CD4-positive, alpha-beta T cell treated with Interferon alpha-2 for 1 hour (primary cell): ENCODE results near the gene ASTN2.
"Not testable (repeated sequence)": the region's sequence is repeated elsewhere in the genome, so short reads cannot be mapped to it uniquely, and the experiment has no call there.

ENCODE experiments used
- DNase-seq, 2 donors: peaks; one replicate each; pipeline ENCODE4 v3.0.0-alpha.2; 2020 to 2022

The ASTN2 gene

DNA sequence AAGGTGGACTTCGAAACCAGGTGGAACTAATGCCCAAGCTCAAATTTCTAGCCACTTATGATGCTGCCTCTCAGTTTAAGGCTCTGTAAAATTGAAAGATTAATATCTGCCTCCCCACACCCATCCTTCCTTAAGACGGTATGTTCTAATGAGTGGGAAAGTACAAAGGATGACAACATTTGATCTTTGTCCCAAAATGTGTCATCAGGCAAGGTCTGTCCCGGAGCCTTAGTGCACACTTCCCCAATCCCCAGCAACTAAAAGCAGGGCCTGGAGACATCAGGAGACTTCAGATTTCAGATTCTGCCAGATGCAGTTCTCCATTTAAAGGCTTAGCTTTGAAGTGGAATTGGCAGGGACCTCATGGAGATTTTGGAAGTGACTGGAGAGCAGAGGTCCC lies 316.5 kb downstream of the ASTN2 start:
- no peak for DNase-seq

DNA sequence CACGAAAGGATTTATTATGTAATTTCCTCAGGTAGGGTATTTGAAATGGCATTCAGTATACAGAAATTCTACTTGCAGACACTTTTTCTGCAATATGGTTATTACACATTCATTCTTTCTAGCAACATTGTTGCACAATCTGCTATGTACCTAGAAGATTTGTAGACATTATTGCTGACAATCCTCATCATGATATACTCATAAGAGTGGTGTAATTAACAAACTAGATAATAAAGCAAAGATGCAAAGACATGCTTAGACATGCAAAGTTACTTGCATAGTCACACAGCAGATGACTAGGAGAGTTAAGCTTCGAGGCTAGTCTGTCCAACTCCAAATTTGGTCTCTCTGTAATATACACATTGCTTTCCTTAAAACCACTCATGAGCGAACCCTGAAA lies 317.1 kb downstream of the ASTN2 start:
- DNase-seq = no peak

DNA sequence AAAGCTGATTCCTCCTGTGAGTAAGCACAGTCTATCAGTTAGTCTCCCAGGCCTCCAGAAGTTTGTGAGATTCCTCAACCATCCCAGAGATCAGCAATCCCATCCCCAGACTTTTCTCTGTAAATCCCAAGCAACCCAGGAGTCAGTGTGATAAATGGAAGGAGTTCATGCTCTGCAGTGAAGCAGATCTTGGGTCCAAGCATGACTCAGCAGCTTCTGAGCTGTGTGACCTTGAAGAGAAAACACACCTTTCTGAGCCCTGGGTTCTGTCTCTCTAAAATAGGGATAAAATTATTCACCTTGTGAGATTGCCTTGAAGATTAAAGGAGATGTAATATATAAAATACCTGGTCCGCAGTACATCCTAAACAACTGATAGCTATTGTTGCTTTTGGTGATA lies 318.7 kb downstream of the ASTN2 start:
- DNase-seq = no peak

DNA sequence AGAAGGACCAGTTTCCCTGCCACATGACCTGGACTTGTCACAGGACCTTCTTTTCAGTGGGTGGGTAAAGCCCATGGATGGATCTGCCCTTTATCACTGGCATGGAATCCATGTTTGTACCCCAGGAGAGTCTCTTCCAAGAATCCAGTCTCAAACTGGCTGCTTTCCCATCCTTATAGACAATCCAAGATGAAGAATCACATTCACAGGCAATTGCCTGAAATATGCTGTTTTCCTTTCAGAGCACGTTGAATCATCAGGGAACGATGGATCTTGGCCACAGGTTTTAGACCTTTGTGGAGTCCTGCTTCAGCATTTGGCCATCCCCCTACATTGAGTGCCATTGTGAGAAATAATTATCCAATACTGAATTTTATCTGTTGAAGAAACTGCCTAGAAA lies 319.8 kb downstream of the ASTN2 start:
- no peak for DNase-seq

DNA sequence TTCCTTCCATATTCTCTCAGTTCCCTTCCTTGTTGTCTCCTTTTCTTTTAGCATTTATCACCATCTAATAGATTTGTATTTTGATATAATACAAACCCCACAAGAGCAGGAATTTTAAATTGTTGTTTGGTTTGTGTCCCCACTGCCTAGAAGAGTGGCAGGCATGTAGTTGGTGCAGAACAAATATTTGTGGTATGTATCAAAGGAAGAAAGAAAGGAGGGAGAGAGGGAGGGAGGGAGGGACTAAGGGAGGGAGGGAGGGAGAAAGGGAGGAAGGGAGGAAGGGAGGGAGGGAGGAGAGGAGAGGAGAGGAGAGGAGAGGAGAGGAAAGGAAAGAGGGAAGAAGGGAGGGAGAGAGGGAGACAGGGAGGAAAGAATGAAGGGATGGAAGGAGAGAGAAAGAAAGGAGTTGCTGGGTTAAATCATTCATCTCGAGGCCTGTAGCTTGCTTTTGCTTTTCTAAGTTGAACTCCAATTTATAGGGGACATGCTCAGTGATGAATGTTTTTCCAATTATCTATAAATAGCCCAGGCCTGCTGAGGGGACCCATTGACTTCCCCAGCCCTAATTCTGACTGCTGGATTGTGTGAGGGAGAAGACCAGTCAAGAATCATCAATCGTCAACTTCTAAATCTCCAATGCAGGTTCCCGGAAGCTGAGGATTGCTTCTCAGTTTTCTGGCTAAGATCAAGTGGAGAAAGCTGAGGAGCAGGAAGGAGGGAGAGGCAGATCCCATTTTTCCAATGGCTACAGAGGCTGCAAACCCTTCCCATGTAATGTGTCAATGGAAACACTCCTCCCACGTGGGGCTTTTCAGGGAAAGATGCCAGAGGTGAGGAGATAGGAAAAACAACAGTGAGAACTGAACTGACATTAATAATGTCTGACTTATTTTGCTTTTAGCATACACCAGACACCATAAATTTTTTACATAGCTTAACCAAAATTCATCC lies 320.7 kb downstream of the ASTN2 start:
- no peak for DNase-seq

DNA sequence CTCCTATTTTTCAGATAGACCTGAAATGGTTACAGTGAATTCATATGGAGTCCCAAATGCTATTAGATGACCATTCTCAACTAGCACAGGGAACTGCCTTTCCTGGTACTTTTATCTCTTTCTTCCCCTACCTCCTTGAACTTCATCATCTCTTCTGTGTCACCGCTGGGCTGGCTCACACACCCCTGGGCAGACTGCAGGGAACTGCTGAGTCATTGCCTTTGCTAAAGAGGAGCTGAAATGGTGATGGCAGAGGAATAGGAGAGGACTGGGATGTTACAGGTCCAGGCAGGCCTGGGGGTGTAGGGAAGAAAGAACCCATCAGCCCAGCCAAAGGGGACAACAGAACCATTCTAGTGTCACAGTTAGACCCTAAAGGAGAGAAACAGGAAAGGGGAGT lies 322.3 kb downstream of the ASTN2 start:
- DNase-seq = no peak

DNA sequence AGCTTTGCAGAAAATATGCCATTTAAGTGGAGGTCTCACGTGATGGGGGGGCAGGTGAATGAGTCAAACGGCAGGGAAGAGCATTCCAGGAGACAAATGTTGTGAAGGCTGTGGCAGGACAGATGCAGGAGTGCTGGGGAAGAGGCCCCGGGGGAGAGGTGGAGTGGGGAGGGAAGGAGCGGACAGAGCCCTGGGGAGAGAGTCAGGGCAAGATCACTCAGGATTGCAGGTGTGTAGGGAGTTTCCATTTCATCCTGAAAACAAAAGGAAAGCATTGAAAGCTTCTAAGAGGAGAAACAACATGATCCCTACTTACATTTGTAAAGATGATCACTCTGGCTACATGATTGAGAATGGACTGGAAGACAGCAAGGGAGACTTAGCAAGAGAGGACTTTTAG lies 323.3 kb downstream of the ASTN2 start:
- no peak for DNase-seq

DNA sequence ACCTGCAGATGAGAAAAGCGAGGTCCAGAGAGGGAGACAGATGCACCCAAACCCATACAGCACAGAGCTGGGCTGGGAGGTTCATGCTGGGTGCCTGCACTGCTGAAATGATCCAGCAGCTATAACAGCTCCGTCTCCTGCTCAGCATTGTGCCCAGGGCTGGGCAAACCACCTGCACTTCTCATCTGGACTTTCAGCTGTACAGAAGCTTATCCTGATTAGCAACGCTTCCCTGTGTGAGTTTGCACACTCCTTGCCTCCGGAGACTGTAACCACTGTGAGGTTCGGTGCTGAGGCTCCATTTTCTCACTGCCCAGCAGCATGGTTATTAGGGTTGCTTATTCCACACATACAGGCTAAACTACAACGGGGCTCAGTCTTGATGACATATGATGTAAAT lies 326.1 kb downstream of the ASTN2 start:
- DNase-seq = no peak

DNA sequence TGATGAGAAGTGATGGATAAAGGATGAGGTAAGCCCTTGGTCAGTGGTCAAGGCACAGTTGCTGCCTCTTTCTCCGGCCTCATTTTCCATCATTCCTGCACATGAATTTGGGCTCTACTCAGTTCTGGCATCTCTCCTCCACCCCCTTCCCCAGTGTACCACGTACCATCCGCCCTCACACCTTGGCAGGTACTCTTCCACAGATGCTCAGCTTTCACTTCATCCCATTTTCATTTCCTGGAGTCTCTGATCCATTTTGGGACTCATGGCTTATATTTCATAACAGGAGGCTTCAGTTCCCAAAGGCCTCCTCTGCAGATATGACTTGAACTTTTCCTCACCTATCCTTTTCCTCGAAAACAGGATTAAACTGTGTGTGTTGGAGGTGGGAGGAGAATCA lies 326.7 kb downstream of the ASTN2 start:
- no peak for DNase-seq

DNA sequence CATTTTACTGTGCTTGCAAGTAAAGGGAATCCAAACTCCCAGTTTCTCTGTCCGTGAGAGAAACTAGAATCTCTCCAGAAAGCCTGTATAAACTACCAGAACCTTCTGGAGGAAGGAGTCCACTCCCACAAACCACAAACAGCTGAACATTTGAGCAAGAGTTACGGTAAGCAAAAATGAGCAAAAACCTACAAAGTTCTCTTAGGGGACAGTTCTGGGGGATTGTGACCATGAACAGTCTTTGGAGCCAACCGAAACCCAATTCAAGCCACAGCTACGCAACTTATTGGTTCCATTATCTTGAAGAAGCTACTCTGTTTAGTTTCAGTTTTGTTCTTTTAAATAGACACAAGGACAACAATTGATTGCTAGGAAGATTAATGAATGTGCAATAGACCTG lies 330.6 kb downstream of the ASTN2 start:
- no peak for DNase-seq

DNA sequence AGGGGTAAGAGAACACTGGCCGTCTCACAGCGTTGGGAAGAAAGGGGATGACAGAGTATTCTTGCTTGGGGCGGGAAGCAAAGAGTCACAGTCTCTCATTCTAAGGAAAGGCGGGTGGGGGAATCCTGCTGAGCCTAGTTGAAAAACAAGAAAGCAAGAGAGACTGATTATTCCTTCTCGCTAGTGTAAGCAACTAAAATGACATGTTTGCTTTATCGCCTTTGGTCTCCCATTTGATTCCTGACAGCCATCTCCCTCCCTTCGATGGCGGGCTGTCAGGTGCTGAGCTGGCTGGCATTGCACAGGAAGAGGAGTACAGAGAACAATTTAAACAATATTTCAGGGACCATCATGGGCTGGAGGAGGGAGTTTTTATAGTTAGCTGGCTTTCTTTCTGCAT lies 331.3 kb downstream of the ASTN2 start:
- DNase-seq = no peak

DNA sequence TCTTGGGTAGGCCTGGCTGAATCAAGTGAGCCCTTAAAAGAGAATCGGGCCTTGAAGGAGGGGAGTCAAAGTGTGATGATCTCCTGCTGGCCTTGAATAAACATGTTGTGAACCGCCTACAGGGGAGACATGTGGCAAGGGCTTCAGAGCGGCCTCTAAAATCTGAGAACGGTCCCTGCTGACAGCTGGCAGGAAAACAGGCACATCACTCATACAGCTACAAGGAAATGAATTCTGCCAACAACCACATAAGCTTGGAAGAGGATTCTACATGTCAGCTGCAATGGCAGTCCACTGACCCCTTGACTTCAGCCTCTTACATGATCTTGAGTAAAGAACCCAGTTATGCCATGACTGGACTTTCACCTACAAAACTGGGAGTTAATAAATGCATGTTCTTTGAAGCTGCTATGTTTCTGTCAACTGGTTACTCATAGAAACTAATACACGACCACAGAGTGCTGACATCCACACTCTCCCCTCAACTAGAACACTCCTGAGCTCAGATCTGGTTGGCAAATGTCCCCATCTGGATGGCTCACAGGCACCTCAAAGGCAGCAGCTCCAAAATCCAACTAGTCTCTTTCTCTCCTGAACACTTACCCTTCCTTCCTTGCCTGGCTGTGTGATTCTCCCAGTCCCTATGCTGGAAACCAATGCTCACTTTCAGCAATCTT lies 333.1 kb downstream of the ASTN2 start:
- no peak for DNase-seq

DNA sequence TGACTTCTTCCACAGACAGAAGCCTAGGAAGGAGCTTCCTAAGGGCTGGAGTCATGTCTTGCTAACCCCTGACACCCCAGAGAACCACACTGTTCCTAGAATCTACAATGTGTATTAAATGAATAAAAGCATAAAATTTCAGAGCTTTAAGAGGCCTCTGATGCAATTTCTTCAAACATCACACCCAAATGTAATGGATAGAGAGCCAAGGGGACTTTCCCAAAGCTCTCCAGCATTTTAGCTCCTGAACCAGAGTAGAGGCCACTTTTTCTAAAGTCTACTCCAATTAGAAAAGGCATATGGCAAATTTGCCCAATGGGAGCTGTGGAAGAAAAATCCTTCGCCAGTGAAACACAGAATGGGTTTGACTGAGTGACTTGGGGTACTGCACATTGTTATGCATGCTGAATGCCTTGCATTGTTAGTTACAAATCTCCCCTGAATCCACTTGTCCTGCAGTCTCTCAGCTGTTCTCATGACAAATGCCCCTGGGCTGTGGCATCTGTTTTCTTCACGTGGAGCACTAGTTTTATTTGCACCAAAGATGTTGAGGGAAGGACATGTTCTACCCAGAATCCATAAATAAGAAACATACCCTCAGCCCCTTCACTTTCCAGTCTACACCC lies 334.0 kb downstream of the ASTN2 start:
- DNase-seq = no peak

DNA sequence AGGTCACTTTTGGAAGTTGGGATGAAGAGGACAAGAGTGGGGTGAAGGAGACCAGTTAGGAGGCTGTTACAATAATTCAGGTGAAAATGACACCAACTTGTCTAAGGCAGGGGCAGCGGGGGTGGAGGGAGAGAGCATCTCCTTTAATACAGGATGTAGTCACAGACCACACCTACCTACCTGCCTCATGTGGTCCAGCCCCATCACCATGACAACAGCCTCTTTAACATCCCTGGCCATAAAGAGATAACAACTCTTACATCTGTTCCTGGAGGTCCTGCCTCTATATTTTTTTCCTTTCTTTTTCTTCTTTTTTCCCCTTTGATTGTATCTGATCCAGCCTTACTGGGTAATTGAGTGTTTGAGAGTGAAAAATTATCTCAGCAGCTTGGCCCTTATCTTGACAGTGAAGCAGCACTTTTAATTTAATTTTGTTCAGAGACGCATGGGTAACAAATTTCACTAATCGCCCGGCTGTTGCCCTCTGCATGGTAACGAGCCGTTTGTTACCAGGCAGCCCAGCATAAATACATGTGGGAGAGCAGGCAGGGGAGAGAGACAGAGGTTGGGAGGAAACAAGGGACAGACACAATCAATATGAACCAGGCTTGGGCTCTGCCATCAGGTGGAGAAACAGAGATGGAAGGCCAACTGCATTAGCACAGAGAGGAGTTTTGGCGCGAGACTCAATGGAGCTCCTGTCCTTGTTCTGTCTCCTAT lies 338.1 kb downstream of the ASTN2 start:
- no peak for DNase-seq

DNA sequence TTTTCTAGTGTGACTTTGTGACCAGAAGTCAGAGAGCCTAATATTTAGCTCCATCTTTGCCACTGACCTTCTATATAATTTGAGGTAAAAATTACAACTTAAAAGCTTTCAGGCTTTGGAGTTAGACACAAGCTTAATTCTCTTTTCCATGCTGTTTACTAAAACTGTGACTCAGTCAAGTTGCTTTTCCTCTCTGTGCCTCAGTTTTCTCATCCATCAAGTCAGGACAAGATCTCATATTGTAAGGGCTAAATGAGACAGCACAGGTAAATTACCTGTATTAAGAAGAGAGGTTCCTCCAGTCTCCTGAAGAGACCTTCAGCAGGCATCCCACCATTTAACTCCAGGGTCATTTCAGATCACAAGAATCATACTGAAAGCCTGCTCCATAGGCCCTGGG lies 339.2 kb downstream of the ASTN2 start:
- no peak for DNase-seq

DNA sequence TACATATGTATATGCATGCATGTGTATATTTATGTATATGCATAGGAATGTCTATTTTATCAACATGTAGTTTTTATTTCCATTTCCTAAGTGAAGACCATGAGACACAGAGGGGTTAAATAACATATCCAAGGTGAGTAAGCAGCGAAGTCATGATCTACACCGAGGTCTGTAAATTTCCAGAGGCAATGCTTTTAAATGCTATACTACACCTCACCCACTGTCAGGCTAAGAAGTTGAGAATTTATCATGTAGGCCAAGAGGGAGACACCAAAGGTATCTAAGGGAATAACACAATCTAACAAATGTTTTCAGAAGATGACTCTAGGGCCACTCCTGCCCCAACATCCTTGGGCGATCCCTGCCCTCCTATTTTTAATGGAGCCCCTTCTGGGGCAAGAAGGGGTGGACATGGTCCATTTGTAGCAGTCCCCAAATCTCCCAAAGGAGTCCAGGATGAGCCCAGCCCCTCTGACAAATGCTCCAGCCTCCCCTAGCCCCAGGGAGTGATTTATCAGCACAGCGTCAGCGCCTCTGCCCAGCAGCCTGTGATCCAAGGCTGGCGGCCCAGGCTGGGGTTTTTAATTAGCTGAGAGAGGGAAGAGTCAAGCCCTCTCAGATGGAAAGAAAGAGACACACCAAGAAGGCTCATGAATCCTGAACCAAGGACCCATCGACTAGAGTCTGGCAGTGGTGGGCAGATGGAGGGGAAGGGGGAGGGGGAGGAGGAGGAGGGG lies 339.9 kb downstream of the ASTN2 start:
- DNase-seq = no peak

DNA sequence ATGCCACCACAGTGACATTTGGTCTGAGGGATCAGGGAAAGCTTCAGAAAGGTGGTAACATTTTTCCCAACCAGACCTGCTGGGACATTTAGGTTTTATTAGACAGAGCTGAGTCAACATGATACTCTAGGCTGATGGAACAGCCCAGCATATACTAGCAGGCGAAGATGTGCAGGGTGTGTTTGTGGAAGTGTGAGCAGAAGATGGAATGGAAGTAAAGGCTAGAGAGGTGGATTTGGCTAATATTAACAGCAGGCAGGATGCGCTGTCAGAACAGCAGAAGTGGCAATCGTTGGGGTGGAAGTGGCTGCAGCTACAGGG lies 340.6 kb downstream of the ASTN2 start:
- DNase-seq = no peak

DNA sequence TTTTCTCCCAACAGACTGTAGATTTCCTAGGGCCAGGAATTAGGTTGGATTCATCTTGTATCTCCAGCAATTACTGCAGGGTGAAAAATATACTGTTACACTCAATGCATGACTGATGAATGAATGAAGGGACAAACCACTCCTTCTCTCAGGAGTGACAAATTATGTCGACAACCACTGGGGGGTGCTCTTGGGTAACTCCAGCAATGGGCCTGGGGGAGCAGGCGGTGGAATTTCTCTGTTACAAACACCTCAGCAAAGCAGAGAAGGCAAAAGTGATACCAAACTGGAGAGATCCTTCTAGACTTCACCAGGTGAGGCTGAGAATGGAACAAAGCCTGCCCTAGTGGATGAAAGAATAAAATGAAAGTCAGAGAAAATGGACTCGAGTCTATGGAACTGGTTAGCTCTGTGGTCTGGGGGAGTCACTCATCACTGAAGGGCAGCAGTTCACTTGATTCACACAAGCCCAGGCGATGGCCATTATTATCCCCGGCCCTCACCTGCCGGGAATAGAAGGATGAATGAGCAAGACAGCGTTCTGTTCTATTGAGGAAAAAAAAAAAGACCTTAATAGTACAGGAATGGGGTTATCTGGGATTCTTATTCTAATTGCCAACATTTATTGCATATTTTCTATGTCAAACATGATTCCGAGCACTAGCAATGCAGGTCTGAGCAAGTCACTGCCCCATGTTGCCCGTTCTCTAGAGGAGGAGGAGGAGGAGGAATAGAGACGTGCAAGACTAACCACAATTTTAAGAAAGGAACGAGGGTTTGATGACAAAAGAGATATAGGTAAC lies 341.1 kb downstream of the ASTN2 start:
- DNase-seq = no peak

DNA sequence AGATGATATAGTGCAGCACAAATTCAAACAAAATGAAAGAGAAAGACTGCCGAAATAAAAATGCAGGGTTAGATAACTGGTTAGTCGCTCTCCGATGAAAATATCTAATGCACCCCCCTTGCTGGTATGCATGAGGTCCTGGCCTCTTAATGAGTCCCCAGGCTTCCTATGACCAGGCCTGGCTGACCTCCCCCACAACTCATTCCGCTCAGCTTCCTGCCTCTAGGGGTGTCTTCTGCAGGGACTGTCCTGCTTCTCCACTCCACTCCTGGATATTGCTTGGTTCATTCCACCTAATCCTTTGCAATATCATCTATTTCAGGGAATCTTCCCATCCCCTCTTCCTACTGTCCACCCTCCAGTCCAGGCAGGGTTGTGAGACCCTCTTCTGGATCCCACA lies 341.8 kb downstream of the ASTN2 start:
- no peak for DNase-seq

DNA sequence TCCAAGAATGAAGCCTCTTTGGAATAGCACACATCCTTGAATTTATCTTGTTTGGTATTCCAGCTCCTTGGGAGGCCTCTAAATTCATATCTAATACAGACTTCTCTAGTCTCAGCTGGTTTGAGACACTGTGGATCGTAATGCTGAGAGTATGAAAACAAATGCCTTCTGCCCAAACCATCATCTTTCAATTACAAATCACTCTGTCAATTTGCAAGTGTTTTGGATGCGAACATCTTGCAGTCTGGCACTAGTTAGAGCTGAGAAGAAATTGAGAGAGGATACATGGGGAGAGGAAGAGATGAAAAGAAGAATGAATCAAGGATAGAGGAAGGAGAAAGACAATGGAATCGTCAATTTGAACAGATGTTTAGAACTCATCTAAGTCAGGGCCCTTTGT lies 342.6 kb downstream of the ASTN2 start:
- no peak for DNase-seq

DNA sequence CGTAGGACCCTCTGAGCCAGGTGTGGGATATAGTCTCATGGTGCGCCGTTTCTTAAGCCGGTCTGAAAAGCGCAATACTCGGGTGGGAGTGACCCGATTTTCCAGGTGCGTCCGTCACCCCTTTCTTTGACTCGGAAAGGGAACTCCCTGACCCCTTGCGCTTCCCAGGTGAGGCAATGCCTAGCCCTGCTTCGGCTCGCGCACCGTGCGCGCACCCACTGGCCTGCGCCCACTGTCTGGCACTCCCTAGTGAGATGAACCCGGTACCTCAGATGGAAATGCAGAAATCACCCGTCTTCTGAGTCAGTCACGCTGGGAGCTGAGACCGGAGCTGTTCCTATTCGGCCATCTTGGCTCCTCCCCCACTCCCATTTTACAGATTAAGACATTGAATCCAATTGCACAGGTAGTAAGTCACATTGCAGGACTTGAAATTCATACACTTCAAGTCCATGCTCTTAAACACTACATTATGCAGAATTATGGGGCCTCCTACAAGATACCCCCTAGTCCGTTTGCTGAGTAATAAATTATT lies 343.1 kb downstream of the ASTN2 start:
- DNase-seq = not testable (repeated sequence)
